ENCODE results near the gene IRF8. TPM values are rescaled to one million over a fixed set of nuclear protein-coding genes. Genes with fewer than 3 reads are reported as not detected.

Gene IRF8
- polyA plus RNA-seq, 1 experiment = not detected

DNA sequence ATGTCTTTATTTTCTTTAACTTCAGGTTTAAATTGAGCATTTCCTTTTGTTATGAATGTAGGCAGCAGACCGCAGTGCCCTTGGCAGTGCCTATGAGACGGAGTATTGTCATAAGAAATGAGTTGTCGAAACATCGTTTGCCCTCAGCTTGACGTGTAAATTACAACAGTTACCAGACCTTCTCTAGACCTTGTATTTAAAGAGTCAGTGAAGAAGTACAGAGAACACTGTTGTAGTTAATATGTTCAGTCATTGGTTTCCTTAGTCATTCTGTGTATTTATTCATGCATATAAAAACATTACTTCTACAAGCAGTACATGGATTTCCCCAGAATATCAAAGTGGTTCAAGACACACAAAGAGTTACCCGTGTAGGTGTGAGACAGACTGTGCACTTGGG lies 19.0 kb downstream of the IRF8 start:
- ChIA-PET POLR2A (no interaction called here), CTCF (interaction anchor here (0.6 to 1.0 kb wide), 3 partner anchors 13 to 335 kb away, joined by 3 read pairs; no protein-coding TSS in a partner anchor)
- no peaks in the 10 kb centered on the region for H3K36me3 ChIP-seq (ENCODE audit: control insufficient read depth, insufficient read depth, low read length)
- peaks cover 5% of the 10 kb centered on the region for H3K27me3 ChIP-seq (ENCODE audit: control insufficient read depth, insufficient read depth, low read length)
- H3K4me3 ChIP-seq (ENCODE audit: low read depth, low read length) = no peak overlapping the region
- no peak for DNase-seq (ENCODE audit: low read depth)
- TF ChIP-seq, protein P1, sequence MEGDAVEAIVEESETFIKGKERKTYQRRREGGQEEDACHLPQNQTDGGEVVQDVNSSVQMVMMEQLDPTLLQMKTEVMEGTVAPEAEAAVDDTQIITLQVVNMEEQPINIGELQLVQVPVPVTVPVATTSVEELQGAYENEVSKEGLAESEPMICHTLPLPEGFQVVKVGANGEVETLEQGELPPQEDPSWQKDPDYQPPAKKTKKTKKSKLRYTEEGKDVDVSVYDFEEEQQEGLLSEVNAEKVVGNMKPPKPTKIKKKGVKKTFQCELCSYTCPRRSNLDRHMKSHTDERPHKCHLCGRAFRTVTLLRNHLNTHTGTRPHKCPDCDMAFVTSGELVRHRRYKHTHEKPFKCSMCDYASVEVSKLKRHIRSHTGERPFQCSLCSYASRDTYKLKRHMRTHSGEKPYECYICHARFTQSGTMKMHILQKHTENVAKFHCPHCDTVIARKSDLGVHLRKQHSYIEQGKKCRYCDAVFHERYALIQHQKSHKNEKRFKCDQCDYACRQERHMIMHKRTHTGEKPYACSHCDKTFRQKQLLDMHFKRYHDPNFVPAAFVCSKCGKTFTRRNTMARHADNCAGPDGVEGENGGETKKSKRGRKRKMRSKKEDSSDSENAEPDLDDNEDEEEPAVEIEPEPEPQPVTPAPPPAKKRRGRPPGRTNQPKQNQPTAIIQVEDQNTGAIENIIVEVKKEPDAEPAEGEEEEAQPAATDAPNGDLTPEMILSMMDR (IDR thresholded peaks at IDR 0.05; ENCODE audit: insufficient read depth, low read depth, low read length) = no peak

DNA sequence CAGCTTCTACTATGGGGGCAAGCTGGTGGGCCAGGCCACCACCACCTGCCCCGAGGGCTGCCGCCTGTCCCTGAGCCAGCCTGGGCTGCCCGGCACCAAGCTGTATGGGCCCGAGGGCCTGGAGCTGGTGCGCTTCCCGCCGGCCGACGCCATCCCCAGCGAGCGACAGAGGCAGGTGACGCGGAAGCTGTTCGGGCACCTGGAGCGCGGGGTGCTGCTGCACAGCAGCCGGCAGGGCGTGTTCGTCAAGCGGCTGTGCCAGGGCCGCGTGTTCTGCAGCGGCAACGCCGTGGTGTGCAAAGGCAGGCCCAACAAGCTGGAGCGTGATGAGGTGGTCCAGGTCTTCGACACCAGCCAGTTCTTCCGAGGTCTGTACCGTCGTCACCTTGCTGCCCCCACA lies 19.5 kb downstream of the IRF8 start:
- no peaks in the 10 kb centered on the region for H3K36me3 ChIP-seq (ENCODE audit: control insufficient read depth, insufficient read depth, low read length)
- ChIA-PET CTCF (interaction anchor here (0.7 kb wide), 1 partner anchor 12 kb away, joined by 3 read pairs; no protein-coding TSS in a partner anchor), POLR2A (no interaction called here)
- H3K27me3 ChIP-seq (ENCODE audit: control insufficient read depth, insufficient read depth, low read length) = peaks cover 8% of the 10 kb centered on the region
- TF ChIP-seq, protein P1 (IDR thresholded peaks at IDR 0.05; ENCODE audit: insufficient read depth, low read depth, low read length) = no peak
- no peak for DNase-seq (ENCODE audit: low read depth)
- H3K4me3 ChIP-seq (ENCODE audit: low read depth, low read length) = no peak overlapping the region

DNA sequence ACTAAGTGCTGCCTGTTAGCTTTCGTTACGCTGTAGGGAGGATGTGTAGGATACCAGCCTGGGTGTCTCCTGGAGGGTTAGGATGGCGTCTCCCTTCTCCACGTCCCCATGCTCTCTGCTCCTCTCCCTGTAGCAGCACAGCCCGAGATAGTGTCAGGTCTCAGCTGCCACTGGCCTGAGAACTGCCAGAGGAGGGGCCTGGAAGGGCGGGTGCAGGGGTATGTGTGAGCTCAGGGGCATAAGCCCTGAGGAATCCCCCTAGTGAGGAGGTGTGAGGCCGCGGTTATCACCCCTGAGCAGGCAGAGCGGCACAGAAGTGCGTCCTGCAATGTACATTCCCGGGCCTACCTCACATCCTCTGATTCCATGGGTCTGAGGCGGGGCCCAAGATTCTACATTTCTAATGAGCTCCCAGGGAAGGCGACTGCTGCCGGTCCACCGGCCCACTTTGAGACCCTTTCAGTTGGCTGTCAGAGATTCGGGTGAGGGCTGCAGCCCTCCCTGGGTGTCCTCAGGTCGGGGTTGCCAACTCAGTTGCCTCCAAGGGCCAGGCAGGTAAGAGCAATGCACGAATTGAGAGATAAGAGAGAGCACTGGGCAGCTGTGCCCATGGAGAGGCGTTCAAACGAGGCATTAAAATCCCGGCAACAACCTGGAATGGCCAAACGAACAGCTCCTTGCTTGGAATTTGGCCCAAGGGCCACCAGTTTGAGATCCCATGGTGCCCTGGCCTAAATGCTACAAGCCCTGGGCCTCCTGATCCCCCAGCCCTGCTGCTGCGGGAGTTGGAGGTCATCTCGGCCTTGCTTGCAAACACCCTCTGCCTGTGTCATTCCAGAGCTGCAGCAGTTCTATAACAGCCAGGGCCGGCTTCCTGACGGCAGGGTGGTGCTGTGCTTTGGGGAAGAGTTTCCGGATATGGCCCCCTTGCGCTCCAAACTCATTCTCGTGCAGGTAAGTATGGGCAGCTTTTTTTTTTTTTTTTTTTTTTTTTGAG lies 20.6 kb downstream of the IRF8 start:
- H3K27me3 ChIP-seq (ENCODE audit: control insufficient read depth, insufficient read depth, low read length) = peaks cover 8% of the 10 kb centered on the region
- DNase-seq (ENCODE audit: low read depth) = no peak
- ChIA-PET POLR2A (no interaction called here), CTCF (no interaction called here)
- TF ChIP-seq, protein P1 (IDR thresholded peaks at IDR 0.05; ENCODE audit: insufficient read depth, low read depth, low read length) = no peak
- H3K4me3 ChIP-seq (ENCODE audit: low read depth, low read length) = no peak overlapping the region
- no peaks in the 10 kb centered on the region for H3K36me3 ChIP-seq (ENCODE audit: control insufficient read depth, insufficient read depth, low read length)

GRCh38 chr16:85921026-85921425 lies 22.1 kb downstream of the IRF8 start:
- CTCF ChIA-PET = no interaction called here
- TF ChIP-seq, protein P1 (IDR thresholded peaks at IDR 0.05; ENCODE audit: insufficient read depth, low read depth, low read length) = no peak
- peaks cover 7% of the 10 kb centered on the region; the same call in 1 of the 2 replicates for H3K27me3 ChIP-seq (ENCODE audit: control insufficient read depth, insufficient read depth, low read length)
- POLR2A ChIA-PET = no interaction called here
- H3K36me3 ChIP-seq (ENCODE audit: control insufficient read depth, insufficient read depth, low read length) = no peaks in the 10 kb centered on the region
- H3K4me3 ChIP-seq (ENCODE audit: low read depth, low read length) = no peak overlapping the region
- no peak for DNase-seq (ENCODE audit: low read depth)
